Osteoblast (primary cell): ENCODE data around the gene SPATS1. TPM values are rescaled to one million over a fixed set of nuclear protein-coding genes. Genes with fewer than 3 reads are reported as not detected.
A peak's percentile ranks its signal among the peaks of the same experiment; 100 is the strongest.

Experiments used
- DNase-seq: peaks from one replicate; pipeline ENCODE4 v3.0.0; 2011; ENCODE audit warnings: low spot score, mixed read lengths; ENCODE audit not compliant: insufficient read length; ENCODE audit errors: missing footprints
- H2AFZ ChIP-seq: 2 replicates; pipeline ENCODE4 v1.6.0; 2011; ENCODE audit warnings: mild to moderate bottlenecking, low read length
- H3K27ac ChIP-seq: 2 replicates; pipeline ENCODE4 v1.5.1; 2011; ENCODE audit warnings: mild to moderate bottlenecking, low read depth, low read length, moderate library complexity
- H3K27me3 ChIP-seq: 2 replicates; pipeline ENCODE4 v1.6.0; 2012; ENCODE audit warnings: mild to moderate bottlenecking, control low read depth, inconsistent platforms, low read length, moderate library complexity; ENCODE audit not compliant: insufficient read depth
- H3K36me3 ChIP-seq: 2 replicates; pipeline ENCODE4 v1.5.1; 2011; ENCODE audit warnings: mild to moderate bottlenecking, low read length, control low read depth, moderate library complexity; ENCODE audit not compliant: insufficient read depth
- H3K4me1 ChIP-seq: 2 replicates; pipeline ENCODE4 v1.5.1; 2011; ENCODE audit warnings: mild to moderate bottlenecking, low read length, control low read depth, moderate library complexity; ENCODE audit not compliant: insufficient read depth
- H3K4me2 ChIP-seq: 2 replicates; pipeline ENCODE4 v1.6.0; 2011; ENCODE audit warnings: mild to moderate bottlenecking, low read length; ENCODE audit not compliant: insufficient read depth
- H3K4me3 ChIP-seq: fragments of 200-600 bp; sonication (generic); 3 replicates; pipeline ENCODE4 v1.5.1; 2012; ENCODE audit warnings: mild to moderate bottlenecking, low read length, inconsistent platforms; ENCODE audit not compliant: insufficient read depth
- H3K79me2 ChIP-seq: 2 replicates; pipeline ENCODE4 v1.6.0; 2012; ENCODE audit warnings: mild to moderate bottlenecking, low read length, control low read depth, inconsistent platforms; ENCODE audit not compliant: insufficient read depth
- H3K9me3 ChIP-seq: 2 replicates; pipeline ENCODE4 v1.5.1; 2011; ENCODE audit warnings: low read depth, low read length, control low read depth
- H4K20me1 ChIP-seq: 2 replicates; pipeline ENCODE4 v1.6.0; 2012; ENCODE audit warnings: mild to moderate bottlenecking, low read length, control low read depth; ENCODE audit not compliant: insufficient read depth
- total RNA-seq: library from RNA; depleted of rRNA; stranded (reverse); fragments of >200 nt; gene quantifications from 2 replicates; pipeline ENCODE4 v1.2.3, GENCODE V29; 2012
- TF ChIP-seq, protein P1 (sequence below): IDR thresholded peaks from 2 replicates; pipeline ENCODE4 v1.5.1; 2011; ENCODE audit warnings: mild to moderate bottlenecking, low read depth, low read length, moderate library complexity; ENCODE audit errors: extremely low read depth

Gene SPATS1, protein sequence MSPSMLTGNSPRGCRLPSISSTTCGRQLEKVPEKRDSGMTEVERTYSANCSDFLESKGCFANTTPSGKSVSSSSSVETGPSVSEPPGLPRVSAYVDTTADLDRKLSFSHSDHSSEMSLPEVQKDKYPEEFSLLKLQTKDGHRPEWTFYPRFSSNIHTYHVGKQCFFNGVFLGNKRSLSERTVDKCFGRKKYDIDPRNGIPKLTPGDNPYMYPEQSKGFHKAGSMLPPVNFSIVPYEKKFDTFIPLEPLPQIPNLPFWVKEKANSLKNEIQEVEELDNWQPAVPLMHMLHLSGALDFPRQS
- total RNA-seq = not detected in 2 replicates

DNA sequence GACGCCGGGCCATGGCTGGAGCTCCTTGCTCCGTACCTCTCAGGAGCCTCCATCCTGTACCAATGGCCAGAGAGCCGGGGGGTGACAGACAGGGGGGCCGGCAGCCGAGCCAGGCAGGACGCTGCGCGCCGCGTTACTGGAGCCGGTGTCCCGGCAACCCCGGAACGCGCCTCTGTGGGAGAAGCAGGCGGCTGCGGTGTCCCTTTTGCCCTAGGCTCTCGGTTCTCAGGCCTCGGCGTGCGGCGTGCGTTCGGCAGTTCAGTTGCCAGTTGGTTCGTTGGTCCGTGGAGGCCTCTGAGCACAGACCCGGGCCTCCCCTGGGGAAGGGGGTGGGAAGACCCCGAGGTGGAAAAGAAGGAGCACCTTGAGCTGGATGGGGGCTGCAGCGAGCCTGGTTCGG, at the start of gene SPATS1:
Gene SPATS1, plus strand, starts transcription at position 162 of the 400 bp plus-strand sequence. CDS start 446 bp downstream, outside the sequence.
- Histone ChIP-seq H3K27ac (no peak within 1 kb of the TSS), H3K27me3 (peaks cover 44% of the 10 kb centered on the region), H3K79me2 (no peaks in the 10 kb centered on the region), H3K4me3 (peak within 1 kb of the TSS; percentile 35), H2AFZ (no peak within 1 kb of the TSS), H3K9me3 (no peaks in the 10 kb centered on the region), H3K4me1 (no peaks in the 10 kb centered on the region), H3K36me3 (no peaks in the 10 kb centered on the region), H4K20me1 (peaks cover 4% of the 10 kb centered on the region), H3K4me2 (no peak within 1 kb of the TSS)
- DNase-seq = no peak
- TF ChIP-seq, protein P1, sequence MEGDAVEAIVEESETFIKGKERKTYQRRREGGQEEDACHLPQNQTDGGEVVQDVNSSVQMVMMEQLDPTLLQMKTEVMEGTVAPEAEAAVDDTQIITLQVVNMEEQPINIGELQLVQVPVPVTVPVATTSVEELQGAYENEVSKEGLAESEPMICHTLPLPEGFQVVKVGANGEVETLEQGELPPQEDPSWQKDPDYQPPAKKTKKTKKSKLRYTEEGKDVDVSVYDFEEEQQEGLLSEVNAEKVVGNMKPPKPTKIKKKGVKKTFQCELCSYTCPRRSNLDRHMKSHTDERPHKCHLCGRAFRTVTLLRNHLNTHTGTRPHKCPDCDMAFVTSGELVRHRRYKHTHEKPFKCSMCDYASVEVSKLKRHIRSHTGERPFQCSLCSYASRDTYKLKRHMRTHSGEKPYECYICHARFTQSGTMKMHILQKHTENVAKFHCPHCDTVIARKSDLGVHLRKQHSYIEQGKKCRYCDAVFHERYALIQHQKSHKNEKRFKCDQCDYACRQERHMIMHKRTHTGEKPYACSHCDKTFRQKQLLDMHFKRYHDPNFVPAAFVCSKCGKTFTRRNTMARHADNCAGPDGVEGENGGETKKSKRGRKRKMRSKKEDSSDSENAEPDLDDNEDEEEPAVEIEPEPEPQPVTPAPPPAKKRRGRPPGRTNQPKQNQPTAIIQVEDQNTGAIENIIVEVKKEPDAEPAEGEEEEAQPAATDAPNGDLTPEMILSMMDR = no peak

DNA sequence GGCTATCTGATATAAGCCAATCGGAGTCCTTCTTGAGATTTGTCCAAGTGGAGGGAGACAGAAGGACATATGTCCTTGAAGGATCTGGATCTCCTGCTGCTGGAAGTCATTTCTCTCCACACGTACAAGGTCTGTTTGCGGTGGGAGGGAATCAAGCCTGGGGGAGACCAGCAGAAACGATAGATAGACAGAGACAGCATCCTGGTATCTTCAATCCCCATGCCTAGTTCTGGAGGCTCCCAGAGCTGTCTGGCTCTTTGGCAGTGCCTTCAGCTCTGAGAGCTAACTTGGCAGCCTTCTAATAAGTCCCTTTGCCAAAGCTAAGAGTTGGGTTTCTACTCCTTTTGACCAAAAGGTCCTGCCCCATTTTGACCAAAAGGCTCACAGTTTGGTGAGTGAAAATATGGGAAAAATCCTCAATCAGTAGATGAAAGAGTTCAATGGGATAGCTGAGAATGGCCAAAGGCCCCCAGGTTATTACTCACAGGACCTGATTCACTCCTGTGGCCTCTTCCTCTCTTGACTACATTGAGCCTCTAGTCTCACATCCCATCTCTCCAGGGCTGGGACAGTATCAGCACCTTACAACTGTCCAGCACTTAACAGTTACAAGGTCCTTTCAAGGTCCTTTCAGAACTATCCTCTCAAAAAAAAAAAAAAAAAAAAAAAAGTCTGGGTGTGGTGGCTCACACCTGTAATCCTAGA, 49.6 kb upstream of the SPATS1 start:
- Histone ChIP-seq H3K27me3 (peaks cover 73% of the 10 kb centered on the region), H4K20me1 (peaks cover under 1% of the 10 kb centered on the region), H3K9me3 (no peaks in the 10 kb centered on the region), H2AFZ (no peak overlapping the region), H3K79me2 (no peaks in the 10 kb centered on the region), H3K4me2 (no peak overlapping the region), H3K36me3 (no peaks in the 10 kb centered on the region), H3K4me1 (no peaks in the 10 kb centered on the region), H3K4me3 (no peak overlapping the region), H3K27ac (no peak overlapping the region)
- TF ChIP-seq, protein P1 = no peak
- no peak for DNase-seq

DNA sequence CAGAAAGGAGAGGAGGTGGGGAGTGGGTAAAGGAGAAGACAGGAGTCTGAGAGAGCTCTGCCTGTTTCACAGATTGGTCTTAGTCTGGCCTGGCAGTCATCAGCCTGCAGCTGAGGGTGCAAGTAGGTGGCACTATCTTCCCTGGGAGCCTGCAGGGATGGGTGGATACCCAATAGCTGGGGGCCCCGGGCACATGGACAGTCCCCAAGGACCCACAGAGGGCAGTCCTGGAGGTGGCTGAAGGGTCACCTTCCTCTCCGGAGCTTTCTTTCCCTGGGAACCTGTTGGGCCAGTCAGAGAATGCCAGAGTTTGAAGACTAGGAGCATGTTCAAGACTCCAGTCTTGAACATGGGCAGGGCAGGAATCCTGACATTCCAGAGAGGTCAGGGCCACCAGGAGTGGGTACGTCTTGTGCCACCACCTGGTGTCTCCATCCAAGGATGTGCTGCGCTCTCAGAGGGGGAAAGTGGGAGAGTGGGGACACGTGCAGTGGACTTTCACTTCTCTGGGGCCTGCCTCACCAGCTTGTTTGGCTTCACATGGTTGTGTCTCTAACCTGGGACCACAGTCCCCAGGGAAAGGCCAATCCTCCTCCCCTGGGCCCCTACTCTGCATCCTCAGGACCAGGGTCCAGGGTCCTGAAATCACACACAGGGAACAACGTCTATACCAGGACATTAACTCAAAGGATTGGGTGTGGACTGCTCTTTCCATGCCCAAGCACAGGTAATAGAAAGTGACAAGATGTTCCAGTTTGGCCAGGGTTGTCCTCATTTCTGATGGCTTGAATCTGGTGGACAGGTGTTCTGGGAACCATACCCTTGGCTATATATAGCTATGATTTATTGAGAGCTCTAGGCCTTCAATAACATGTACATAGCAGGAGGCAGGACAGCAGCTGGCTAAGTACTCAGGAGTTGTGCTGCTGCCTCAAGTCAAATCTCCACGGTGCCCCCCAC, 47.3 kb upstream of the SPATS1 start:
- TF ChIP-seq, protein P1 = no peak
- H3K27ac ChIP-seq = no peak overlapping the region
- H3K27me3 ChIP-seq = peaks cover 76% of the 10 kb centered on the region
- no peaks in the 10 kb centered on the region for H3K9me3 ChIP-seq
- H3K4me2 ChIP-seq = no peak overlapping the region
- H2AFZ ChIP-seq = no peak overlapping the region
- DNase-seq = peak; percentile 77
- H3K4me3 ChIP-seq = no peak overlapping the region
- H4K20me1 ChIP-seq = peaks cover 3% of the 10 kb centered on the region
- peaks cover under 1% of the 10 kb centered on the region for H3K36me3 ChIP-seq
- no peaks in the 10 kb centered on the region for H3K79me2 ChIP-seq
- no peaks in the 10 kb centered on the region for H3K4me1 ChIP-seq
